Uterus (tissue), 4 donors: ENCODE data around the gene SH3TC1. TPM values are rescaled to one million over a fixed set of nuclear protein-coding genes. Genes with fewer than 3 reads are reported as not detected.
A peak's percentile ranks its signal among the peaks of the same experiment; 100 is the strongest.

Experiments
- DNase-seq, 2 donors: peaks; one replicate each; pipeline ENCODE4 v3.0.0-alpha.2; 2019 to 2020
- H3K27ac ChIP-seq, 2 donors: fragments of 200-600 bp; sonication (generic); 1 replicate in 1 of 2; 2 replicates in 1 of 2; pipeline ENCODE4 v1.5.1; 2016 to 2018
- H3K27me3 ChIP-seq, 2 donors: fragments of 200-600 bp; sonication (generic); one replicate each; pipeline ENCODE4 v1.5.1; 2018 to 2019; ENCODE audit warnings: control low read depth in 1 of 2
- H3K36me3 ChIP-seq, 2 donors: fragments of 200-600 bp; sonication (generic); one replicate each; pipeline ENCODE4 v1.5.1; 2019; ENCODE audit warnings: control low read depth in 1 of 2
- H3K4me1 ChIP-seq, 2 donors: fragments of 200-600 bp; sonication (generic); one replicate each; pipeline ENCODE4 v1.5.1; 2018 to 2019; ENCODE audit warnings: control low read depth in 1 of 2
- H3K4me3 ChIP-seq, 2 donors: fragments of 200-600 bp; sonication (generic); 1 replicate in 1 of 2; 2 replicates in 1 of 2; pipeline ENCODE4 v1.5.1; 2018 to 2019; ENCODE audit warnings: mild to moderate bottlenecking in 1 of 2
- H3K9me3 ChIP-seq, 2 donors: fragments of 200-600 bp; sonication (generic); one replicate each; pipeline ENCODE4 v1.5.1; 2019; ENCODE audit warnings: control low read depth in 1 of 2
- POLR2A ChIP-seq, 2 donors: fragments of 450-650 bp; IDR thresholded peaks; one replicate each; pipeline ENCODE4 v1.6.1; 2016; ENCODE audit warnings: antibody characterized with exemption in 2 of 2, mild to moderate bottlenecking in 1 of 2, moderate library complexity in 1 of 2
- intact Hi-C: fragments of 100-400 bp; cut with DNase I; formaldehyde crosslinking; loops from one replicate; pipeline ENCODE4 v1.15.1; 2023; ENCODE audit warnings: low total_unique reads
- total RNA-seq, 4 donors: library from RNA; depleted of rRNA in 3 of 4; stranded (reverse); fragments of >200 nt in 3 of 4; gene quantifications; one replicate each; pipeline versions ENCODE4 v1.1.0 to v1.2.4, GENCODE V29; 2014 to 2023
- TF ChIP-seq, protein P1 (sequence below), 4 experiments: fragments of 200-600 bp in 2 of 4; fragments of 450-650 bp in 2 of 4; sonication (generic) in 2 of 4; IDR thresholded peaks; one replicate each; pipeline ENCODE4 v1.5.1; 2016 to 2019; ENCODE audit warnings: antibody characterized with exemption in 4 of 4, mild to moderate bottlenecking in 2 of 4, moderate library complexity in 1 of 4
- donor health status: DM: yes; HTN: yes; CAD: no.

Gene SH3TC1
- total RNA-seq, 4 donors from 2014 or later = 5.1 to 16.4 (median 11.3) TPM

DNA sequence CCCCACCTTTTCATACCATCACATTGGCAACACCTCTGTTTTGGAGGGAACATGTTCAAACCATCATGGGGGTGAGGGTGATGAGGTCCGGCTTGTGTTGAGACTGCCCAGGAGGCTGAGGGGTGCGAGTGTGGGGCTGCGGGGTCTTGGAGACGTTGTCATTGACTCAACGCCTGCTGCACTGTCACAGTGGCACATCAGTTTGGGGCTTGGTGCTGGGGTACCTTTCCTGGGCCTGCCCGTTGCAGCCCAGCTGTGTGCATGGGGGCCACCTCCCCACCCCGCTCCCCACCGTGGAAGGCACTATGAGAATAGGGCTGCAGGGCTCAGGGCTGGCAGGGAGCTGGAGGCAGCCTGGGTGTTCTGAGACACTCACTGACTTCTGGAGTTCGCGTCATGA, 72.7 kb downstream of the SH3TC1 start:
- no peaks in the 10 kb centered on the region for H3K9me3 ChIP-seq
- H3K4me1 ChIP-seq = peaks cover 4 to 12% of the 10 kb centered on the region in 2 donors
- no peak overlapping the region for H3K4me3 ChIP-seq
- TF ChIP-seq, protein P1, sequence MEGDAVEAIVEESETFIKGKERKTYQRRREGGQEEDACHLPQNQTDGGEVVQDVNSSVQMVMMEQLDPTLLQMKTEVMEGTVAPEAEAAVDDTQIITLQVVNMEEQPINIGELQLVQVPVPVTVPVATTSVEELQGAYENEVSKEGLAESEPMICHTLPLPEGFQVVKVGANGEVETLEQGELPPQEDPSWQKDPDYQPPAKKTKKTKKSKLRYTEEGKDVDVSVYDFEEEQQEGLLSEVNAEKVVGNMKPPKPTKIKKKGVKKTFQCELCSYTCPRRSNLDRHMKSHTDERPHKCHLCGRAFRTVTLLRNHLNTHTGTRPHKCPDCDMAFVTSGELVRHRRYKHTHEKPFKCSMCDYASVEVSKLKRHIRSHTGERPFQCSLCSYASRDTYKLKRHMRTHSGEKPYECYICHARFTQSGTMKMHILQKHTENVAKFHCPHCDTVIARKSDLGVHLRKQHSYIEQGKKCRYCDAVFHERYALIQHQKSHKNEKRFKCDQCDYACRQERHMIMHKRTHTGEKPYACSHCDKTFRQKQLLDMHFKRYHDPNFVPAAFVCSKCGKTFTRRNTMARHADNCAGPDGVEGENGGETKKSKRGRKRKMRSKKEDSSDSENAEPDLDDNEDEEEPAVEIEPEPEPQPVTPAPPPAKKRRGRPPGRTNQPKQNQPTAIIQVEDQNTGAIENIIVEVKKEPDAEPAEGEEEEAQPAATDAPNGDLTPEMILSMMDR (IDR thresholded peaks at IDR 0.05) = no peak
- no peaks in the 10 kb centered on the region for H3K36me3 ChIP-seq
- DNase-seq = no peak
- peak overlapping the region; percentile 73 to 78 for H3K27ac ChIP-seq
- intact Hi-C loops = loop anchor here (10.0 kb wide), 1 partner anchor 133 kb away; no protein-coding TSS in a partner anchor
- no peaks in the 10 kb centered on the region for H3K27me3 ChIP-seq

DNA sequence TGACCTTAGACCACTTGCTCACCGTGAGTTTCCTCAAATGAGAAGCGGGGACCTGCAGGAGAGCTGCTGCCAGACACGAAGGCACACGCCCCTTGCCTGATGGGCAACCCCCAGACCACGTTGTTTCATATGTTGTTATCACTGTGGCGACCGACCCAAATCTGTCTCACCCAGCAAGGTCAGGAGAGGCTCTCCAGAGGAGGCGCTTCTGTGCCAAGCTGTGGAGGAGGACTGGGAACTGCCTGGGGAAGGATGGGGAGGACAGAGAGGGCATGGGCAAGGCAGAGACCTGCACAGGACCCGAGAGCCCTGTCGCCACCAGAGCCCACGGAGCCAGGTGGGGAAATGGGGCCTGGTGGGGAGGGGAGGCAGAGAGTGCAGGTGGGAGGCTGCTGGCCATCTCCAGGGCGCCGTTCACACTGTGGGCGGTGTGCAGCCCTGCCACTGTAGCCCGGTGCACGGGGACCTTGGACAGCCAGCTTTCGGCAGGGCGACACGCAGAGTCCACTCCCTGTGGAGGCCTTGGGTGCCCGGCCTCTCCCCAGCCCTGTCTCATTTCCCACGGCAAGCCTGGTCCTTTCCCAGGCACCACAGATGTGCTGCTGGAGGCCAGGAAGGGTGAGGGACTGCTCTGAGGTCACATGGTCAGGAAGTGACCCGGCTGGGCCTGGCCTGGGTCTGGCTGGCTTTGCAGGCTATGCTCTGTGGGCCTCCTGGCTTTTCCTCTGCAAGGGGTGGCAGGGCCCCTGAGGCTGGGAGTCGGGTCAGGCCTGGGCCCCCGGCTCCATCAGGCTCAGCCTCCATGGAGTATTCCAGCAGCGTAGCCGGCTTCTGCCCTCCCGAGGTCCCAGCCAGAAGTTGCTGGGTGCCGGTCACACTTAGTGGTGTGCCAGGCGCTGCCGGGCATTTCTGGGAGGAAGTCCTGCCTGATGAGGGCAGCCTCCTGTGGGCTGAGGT, 73.7 kb downstream of the SH3TC1 start:
- Histone ChIP-seq H3K36me3 (no peaks in the 10 kb centered on the region), H3K27ac (peak overlapping the region; percentile 49 to 72), H3K4me1 (peaks cover 4 to 12% of the 10 kb centered on the region in 2 donors), H3K4me3 (no peak overlapping the region), H3K9me3 (no peaks in the 10 kb centered on the region), H3K27me3 (no peaks in the 10 kb centered on the region)
- TF ChIP-seq, protein P1 (IDR thresholded peaks at IDR 0.05) = no peak
- no peak for TF ChIP-seq POLR2A (IDR thresholded peaks at IDR 0.05)
- no peak for DNase-seq
- intact Hi-C loops = loop anchor here (10.0 kb wide), 1 partner anchor 132 kb away; no protein-coding TSS in a partner anchor

DNA sequence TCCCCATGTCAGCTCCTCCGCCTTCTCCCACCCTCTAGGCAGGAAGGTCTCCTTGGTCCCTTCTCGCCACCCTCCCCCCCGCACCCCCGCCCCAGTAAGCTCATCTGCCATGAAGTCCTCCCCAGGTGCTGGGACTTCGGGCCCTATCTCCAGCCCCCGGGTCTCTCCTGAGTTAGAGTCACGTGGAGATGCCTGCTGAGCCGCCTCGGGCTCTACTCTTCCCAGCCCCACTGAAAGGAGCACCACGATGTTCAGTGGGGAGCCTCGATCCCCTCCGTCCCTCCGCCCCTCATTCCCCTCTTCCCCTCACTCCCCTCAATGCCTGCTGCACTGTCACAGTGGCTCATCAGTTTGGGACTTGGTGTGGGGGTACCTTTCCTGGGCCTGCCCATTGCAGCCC, 74.4 kb downstream of the SH3TC1 start:
- H3K4me3 ChIP-seq = no peak overlapping the region
- TF ChIP-seq, protein P1 (IDR thresholded peaks at IDR 0.05) = no peak
- TF ChIP-seq POLR2A (IDR thresholded peaks at IDR 0.05) = no peak
- H3K9me3 ChIP-seq = no peaks in the 10 kb centered on the region
- no peak for DNase-seq
- H3K27me3 ChIP-seq = no peaks in the 10 kb centered on the region
- no peaks in the 10 kb centered on the region for H3K36me3 ChIP-seq
- peaks cover 4 to 12% of the 10 kb centered on the region in 2 donors for H3K4me1 ChIP-seq
- intact Hi-C loops = loop anchor here (10.0 kb wide), 1 partner anchor 131 kb away; no protein-coding TSS in a partner anchor
- peak overlapping the region; percentile 49 to 72 for H3K27ac ChIP-seq

DNA sequence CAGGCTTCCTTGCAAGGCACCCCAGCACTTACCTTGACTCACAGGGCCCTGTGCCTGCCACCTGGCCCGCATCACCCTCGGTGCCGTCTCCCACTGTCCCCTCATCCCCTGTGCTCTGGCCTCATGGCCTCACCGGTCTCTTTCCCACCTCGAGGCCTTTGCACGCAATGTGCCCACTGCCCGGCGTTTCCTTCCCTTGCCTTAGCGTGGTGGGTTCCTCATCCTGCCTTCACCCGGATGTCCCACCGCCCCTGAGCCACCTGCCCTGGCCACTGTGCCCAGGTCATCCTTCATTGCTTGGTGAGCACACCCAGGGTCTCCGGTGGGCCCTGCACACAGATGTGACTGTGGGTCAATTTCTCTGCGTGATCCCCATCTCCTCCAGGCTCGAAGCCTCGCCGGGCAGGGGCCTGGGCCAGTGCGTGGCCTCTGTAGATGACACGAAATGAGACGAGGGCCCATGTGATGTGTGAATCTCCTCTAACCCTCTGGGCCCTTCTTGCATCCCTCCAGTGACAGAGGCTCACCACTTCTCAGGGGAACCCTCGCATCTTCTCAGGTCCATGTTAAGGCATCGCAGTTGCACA, 75.1 kb downstream of the SH3TC1 start:
- intact Hi-C loops = loop anchor here (10.0 kb wide), 1 partner anchor 131 kb away; no protein-coding TSS in a partner anchor
- no peak for DNase-seq
- Histone ChIP-seq H3K27ac (peak overlapping the region; percentile 49 to 72), H3K36me3 (no peaks in the 10 kb centered on the region), H3K4me3 (no peak overlapping the region), H3K9me3 (no peaks in the 10 kb centered on the region), H3K27me3 (no peaks in the 10 kb centered on the region), H3K4me1 (peaks cover 4 to 10% of the 10 kb centered on the region in 2 donors)
- no peak for TF ChIP-seq POLR2A (IDR thresholded peaks at IDR 0.05)
- TF ChIP-seq, protein P1 (IDR thresholded peaks at IDR 0.05) = no peak
